T-cell (primary cell): ENCODE results near the gene LARGE1. TPM values are rescaled to one million over a fixed set of nuclear protein-coding genes. Genes with fewer than 3 reads are reported as not detected.

Experiments
- ATAC-seq, 4 experiments: fragments of 200-7000 bp in 3 of 4; fragments of 150-1000 bp in 1 of 4; cut with Tn5 transposase; replicated peaks in 1 of 4; 1 replicate in 3 of 4; 2 replicates in 1 of 4; pipeline ENCODE4 v1.10.0; 2021; ENCODE audit warnings: moderate library complexity in 3 of 4, mild to moderate bottlenecking in 2 of 4, moderate number of reproducible peaks in 1 of 4
- CTCF ChIA-PET, 2 donors: fragments of 300-600 bp; sonication (Branson Sonifier 250); formaldehyde crosslinking; loops; one replicate each; lab custom pipeline; 2022; ENCODE audit warnings: antibody characterized with exemption in 2 of 2; lab: Charles Lee
- POLR2A ChIA-PET, 2 donors: fragments of 300-600 bp; sonication (Branson Sonifier 250); formaldehyde crosslinking; loops; one replicate each; lab custom pipeline; 2022; ENCODE audit warnings: antibody characterized with exemption in 2 of 2; lab: Charles Lee
- DNase-seq, 35 experiments: peaks; one replicate each; pipeline versions ENCODE4 v3.0.0 to v3.0.0-alpha.2; 2013 to 2023
- H3K27ac ChIP-seq: one replicate; pipeline ENCODE4 v1.5.1; 2013; ENCODE audit warnings: low read length
- H3K27me3 ChIP-seq, 2 experiments: replicated peaks in 1 of 2; 1 replicate in 1 of 2; 2 replicates in 1 of 2; pipeline versions ENCODE4 v1.6.1 to v1.7.0; 2013; ENCODE audit warnings: low read length in 1 of 2, mixed read lengths in 1 of 2; ENCODE audit not compliant: control insufficient read depth in 2 of 2, insufficient read depth in 2 of 2; ENCODE audit errors: extremely low read depth in 1 of 2
- H3K36me3 ChIP-seq, 2 donors: 1 replicate in 1 of 2; 2 replicates in 1 of 2; pipeline versions ENCODE4 v1.6.1 to v1.7.0; 2013; ENCODE audit warnings: low read length in 1 of 2; ENCODE audit not compliant: control insufficient read depth in 2 of 2, insufficient read depth in 1 of 2; ENCODE audit errors: extremely low read depth in 1 of 2
- H3K4me1 ChIP-seq, 2 experiments: 1 replicate in 1 of 2; 2 replicates in 1 of 2; pipeline versions ENCODE4 v1.6.1 to v1.7.0; 2013; ENCODE audit warnings: low read length in 2 of 2, mixed read lengths in 1 of 2; ENCODE audit not compliant: insufficient read depth in 2 of 2, control insufficient read depth in 1 of 2; ENCODE audit errors: extremely low read depth in 1 of 2
- H3K4me3 ChIP-seq, 2 donors: 1 replicate in 1 of 2; 2 replicates in 1 of 2; pipeline versions ENCODE4 v1.5.1 to v1.7.0; 2013; ENCODE audit warnings: mild to moderate bottlenecking in 2 of 2, low read length in 1 of 2, moderate library complexity in 1 of 2; ENCODE audit not compliant: control insufficient read depth in 1 of 2; ENCODE audit errors: extremely low read depth in 1 of 2
- H3K9me3 ChIP-seq: 2 replicates; pipeline ENCODE4 v1.7.0; 2013
- H3K27ac Mint-ChIP-seq, 2 donors: one replicate each; pipeline ENCODE4 v1.8.0; 2020 to 2021; ENCODE audit warnings: mild to moderate bottlenecking in 2 of 2, mixed read lengths in 2 of 2
- H3K27me3 Mint-ChIP-seq, 2 donors: one replicate each; pipeline ENCODE4 v1.8.0; 2021 to 2022; ENCODE audit warnings: mixed read lengths in 2 of 2
- H3K36me3 Mint-ChIP-seq: one replicate; pipeline ENCODE4 v1.8.0; 2021; ENCODE audit warnings: mixed read lengths
- H3K4me1 Mint-ChIP-seq, 3 donors: one replicate each; pipeline ENCODE4 v1.8.0; 2020 to 2022; ENCODE audit warnings: mixed read lengths in 3 of 3, mild to moderate bottlenecking in 1 of 3
- H3K4me3 Mint-ChIP-seq, 3 donors: one replicate each; pipeline ENCODE4 v1.8.0; 2020 to 2022; ENCODE audit warnings: mild to moderate bottlenecking in 3 of 3, mixed read lengths in 3 of 3, moderate library complexity in 3 of 3
- H3K9me3 Mint-ChIP-seq, 3 donors: one replicate each; pipeline ENCODE4 v1.8.0; 2020 to 2022; ENCODE audit warnings: mixed read lengths in 3 of 3
- WGBS: methylation state at CpG from one replicate; pipeline ENCODE4 v1.1.5; 2013; ENCODE audit warnings: missing lambda C conversion rate; ENCODE audit not compliant: insufficient coverage; 5-methylcytosine and 5-hydroxymethylcytosine counted together
- total RNA-seq, 35 experiments: library from RNA in 6 of 35; stranded (reverse) in 6 of 35; fragments of 120-200 nt in 1 of 35; gene quantifications; one replicate each; pipeline versions ENCODE4 v1.2.1 to v1.2.4 and lab custom pipeline; 2013 to 2026

LARGE1 gene
- total RNA-seq, 5 donors from 2014 or later (not counting 1 experiment from before 2014, with no cell fraction given) = 0.53 to 6.1 (median 3.0) TPM

- POLR2A ChIA-PET = no interaction called here
- H3K27me3 Mint-ChIP-seq = no peaks in the 10 kb centered on the region
- no peak overlapping the region for H3K27ac ChIP-seq
- H3K4me1 Mint-ChIP-seq = no peaks in the 10 kb centered on the region
- H3K9me3 ChIP-seq = no peaks in the 10 kb centered on the region
- DNase-seq = no peak
- H3K4me1 ChIP-seq = no peaks in the 10 kb centered on the region
- H3K27me3 ChIP-seq = no peaks in the 10 kb centered on the region
- ATAC-seq = no peak
- no peaks in the 10 kb centered on the region for H3K36me3 ChIP-seq
- CTCF ChIA-PET = no interaction called here
- H3K4me3 Mint-ChIP-seq = no peak overlapping the region
- no CpG with 5 or more reads among the region's 1 CpG for WGBS
- H3K9me3 Mint-ChIP-seq = peaks cover 0 to 6% (median 4%) of the 10 kb centered on the region in 3 donors
- H3K4me3 ChIP-seq = no peak overlapping the region
- H3K36me3 Mint-ChIP-seq = no peaks in the 10 kb centered on the region
- no peak overlapping the region for H3K27ac Mint-ChIP-seq
Measured at GRCh38 chr22:33582822-33583400, 337.4 kb downstream of the LARGE1 start.

GRCh38 chr22:33580310-33580709, 340.0 kb downstream of the LARGE1 start:
- Mint-ChIP-seq H3K27me3 (peaks cover 0 to 4% of the 10 kb centered on the region in 2 donors), H3K9me3 (peaks cover 0 to 4% (median 3%) of the 10 kb centered on the region in 3 donors), H3K4me3 (no peak overlapping the region), H3K27ac (no peak overlapping the region), H3K4me1 (peaks cover 0 to 2% (median 0%) of the 10 kb centered on the region in 3 donors), H3K36me3 (no peaks in the 10 kb centered on the region)
- DNase-seq (no peak), ATAC-seq (no peak)
- Histone ChIP-seq H3K27ac (no peak overlapping the region), H3K27me3 (no peaks in the 10 kb centered on the region), H3K4me1 (no peaks in the 10 kb centered on the region), H3K36me3 (no peaks in the 10 kb centered on the region), H3K9me3 (no peaks in the 10 kb centered on the region), H3K4me3 (no peak overlapping the region)
- CTCF ChIA-PET = no interaction called here
- POLR2A ChIA-PET = no interaction called here
- no CpG with 5 or more reads among the region's 7 CpGs for WGBS

GRCh38 chr22:33579448-33580093, 340.7 kb downstream of the LARGE1 start:
- peak in 9 of 35 experiments; percentile 1 to 41 (median 4) for DNase-seq
- 84% methylated on average over 6 of the region's 8 CpGs for WGBS
- Mint-ChIP-seq H3K9me3 (peaks cover 0 to 4% (median 0%) of the 10 kb centered on the region in 3 donors), H3K4me3 (no peak overlapping the region), H3K27ac (no peak overlapping the region), H3K4me1 (peaks cover 0 to 2% (median 0%) of the 10 kb centered on the region in 3 donors), H3K36me3 (no peaks in the 10 kb centered on the region), H3K27me3 (peaks cover 0 to 4% of the 10 kb centered on the region in 2 donors)
- Histone ChIP-seq H3K4me3 (no peak overlapping the region), H3K36me3 (no peaks in the 10 kb centered on the region), H3K9me3 (no peaks in the 10 kb centered on the region), H3K27ac (no peak overlapping the region), H3K27me3 (no peaks in the 10 kb centered on the region), H3K4me1 (no peaks in the 10 kb centered on the region)
- POLR2A ChIA-PET = no interaction called here
- CTCF ChIA-PET = no interaction called here
- ATAC-seq = no peak

- Mint-ChIP-seq H3K36me3 (no peaks in the 10 kb centered on the region), H3K9me3 (peaks cover 0 to 7% (median 1%) of the 10 kb centered on the region in 3 donors), H3K27ac (no peak overlapping the region), H3K27me3 (peaks cover 0 to 4% of the 10 kb centered on the region in 2 donors), H3K4me1 (peaks cover 0 to 2% (median 0%) of the 10 kb centered on the region in 3 donors), H3K4me3 (no peak overlapping the region)
- H3K9me3 ChIP-seq = no peaks in the 10 kb centered on the region
- no peak overlapping the region for H3K27ac ChIP-seq
- ChIA-PET POLR2A (no interaction called here), CTCF (no interaction called here)
- DNase-seq (no peak), ATAC-seq (no peak)
- no CpG with 5 or more reads among the region's 1 CpG for WGBS
- H3K4me1 ChIP-seq = no peaks in the 10 kb centered on the region
- H3K27me3 ChIP-seq = no peaks in the 10 kb centered on the region
- H3K4me3 ChIP-seq = no peak overlapping the region
- H3K36me3 ChIP-seq = no peaks in the 10 kb centered on the region
Measured at GRCh38 chr22:33578752-33579151, 341.5 kb downstream of the LARGE1 start.

- H3K36me3 Mint-ChIP-seq = no peaks in the 10 kb centered on the region
- Histone ChIP-seq H3K4me1 (no peaks in the 10 kb centered on the region), H3K4me3 (no peak overlapping the region), H3K36me3 (no peaks in the 10 kb centered on the region), H3K9me3 (no peaks in the 10 kb centered on the region), H3K27me3 (no peaks in the 10 kb centered on the region), H3K27ac (no peak overlapping the region)
- no CpG with 5 or more reads among the region's 4 CpGs for WGBS
- H3K4me1 Mint-ChIP-seq = peaks cover 0 to 2% (median 0%) of the 10 kb centered on the region in 3 donors
- DNase-seq (no peak), ATAC-seq (no peak)
- H3K27me3 Mint-ChIP-seq = peaks cover 0 to 4% of the 10 kb centered on the region in 2 donors
- POLR2A ChIA-PET = no interaction called here
- H3K9me3 Mint-ChIP-seq = peaks cover 0 to 5% (median 2%) of the 10 kb centered on the region in 3 donors
- H3K27ac Mint-ChIP-seq = no peak overlapping the region
- no peak overlapping the region for H3K4me3 Mint-ChIP-seq
- CTCF ChIA-PET = no interaction called here
Measured at GRCh38 chr22:33577862-33578411, 342.3 kb downstream of the LARGE1 start.

GRCh38 chr22:33576205-33576604, 344.1 kb downstream of the LARGE1 start:
- no peaks in the 10 kb centered on the region for H3K9me3 ChIP-seq
- H3K4me3 Mint-ChIP-seq = no peak overlapping the region
- H3K27me3 Mint-ChIP-seq = peaks cover 0 to 4% of the 10 kb centered on the region in 2 donors
- ATAC-seq = no peak
- peaks cover 0 to 2% (median 0%) of the 10 kb centered on the region in 3 donors for H3K4me1 Mint-ChIP-seq
- no peak overlapping the region for H3K27ac ChIP-seq
- no peaks in the 10 kb centered on the region for H3K36me3 Mint-ChIP-seq
- H3K27me3 ChIP-seq = no peaks in the 10 kb centered on the region
- ChIA-PET POLR2A (interaction anchor here in 1 of 2 donors (0.6 kb wide), 1 partner anchor 1306 kb away, joined by 3 read pairs; no protein-coding TSS in a partner anchor), CTCF (no interaction called here)
- no peak overlapping the region for H3K27ac Mint-ChIP-seq
- H3K4me3 ChIP-seq = no peak overlapping the region
- H3K36me3 ChIP-seq = no peaks in the 10 kb centered on the region
- no CpG with 5 or more reads among the region's 3 CpGs for WGBS
- H3K4me1 ChIP-seq = no peaks in the 10 kb centered on the region
- H3K9me3 Mint-ChIP-seq = peaks cover 0 to 5% (median 2%) of the 10 kb centered on the region in 3 donors
- no peak for DNase-seq
